Trophoblast cell (in vitro differentiated cells and primary cell): ENCODE measurements around the gene RBFA.

Source experiments
- DNase-seq, 2 donors: peaks; one replicate each; pipeline ENCODE4 v3.0.0-alpha.2; 2016
- H2AFZ ChIP-seq: 2 replicates; pipeline ENCODE4 v1.6.1; 2013; ENCODE audit warnings: low read length, moderate library complexity, mild to moderate bottlenecking; ENCODE audit not compliant: insufficient read depth, poor library complexity
- H2AK5ac ChIP-seq: 2 replicates; pipeline ENCODE4 v1.6.1; 2013; ENCODE audit warnings: mild to moderate bottlenecking, low read length
- H2BK120ac ChIP-seq: 2 replicates; pipeline ENCODE4 v1.6.1; 2013; ENCODE audit warnings: low read length, mild to moderate bottlenecking, moderate library complexity; ENCODE audit not compliant: insufficient read depth, poor library complexity
- H2BK12ac ChIP-seq: 2 replicates; pipeline ENCODE4 v1.6.1; 2013; ENCODE audit warnings: mild to moderate bottlenecking, low read length, moderate library complexity
- H2BK5ac ChIP-seq: 2 replicates; pipeline ENCODE4 v1.6.1; 2013; ENCODE audit warnings: low read length, low read depth, moderate library complexity, mild to moderate bottlenecking; ENCODE audit not compliant: poor library complexity
- H3K14ac ChIP-seq: 2 replicates; pipeline ENCODE4 v1.6.1; 2013; ENCODE audit warnings: mild to moderate bottlenecking, low read length
- H3K18ac ChIP-seq: 2 replicates; pipeline ENCODE4 v1.6.1; 2013; ENCODE audit warnings: mild to moderate bottlenecking, low read length
- H3K23ac ChIP-seq: 2 replicates; pipeline ENCODE4 v1.6.1; 2013; ENCODE audit warnings: low read length
- H3K27ac ChIP-seq: 2 replicates; pipeline ENCODE4 v1.5.1; 2013; ENCODE audit warnings: low read depth, mild to moderate bottlenecking, inconsistent platforms, low read length, moderate library complexity
- H3K27me3 ChIP-seq: 2 replicates; pipeline ENCODE4 v1.6.1; 2013; ENCODE audit warnings: inconsistent platforms, mild to moderate bottlenecking, low read length, moderate library complexity; ENCODE audit not compliant: insufficient read depth
- H3K36me3 ChIP-seq, 2 experiments: 1 replicate in 1 of 2; 2 replicates in 1 of 2; pipeline ENCODE4 v1.6.1; 2013; ENCODE audit warnings: low read length in 2 of 2, mild to moderate bottlenecking in 2 of 2, moderate library complexity in 1 of 2; ENCODE audit not compliant: insufficient read depth in 2 of 2, control insufficient read depth in 1 of 2
- H3K4ac ChIP-seq: 2 replicates; pipeline ENCODE4 v1.6.1; 2013; ENCODE audit warnings: low read depth, mild to moderate bottlenecking, low read length, moderate library complexity
- H3K4me1 ChIP-seq, 2 experiments: 1 replicate in 1 of 2; 2 replicates in 1 of 2; pipeline ENCODE4 v1.6.1; 2013; ENCODE audit warnings: low read length in 2 of 2, mild to moderate bottlenecking in 2 of 2, moderate library complexity in 1 of 2; ENCODE audit not compliant: insufficient read depth in 2 of 2, control insufficient read depth in 1 of 2
- H3K4me2 ChIP-seq: 2 replicates; pipeline ENCODE4 v1.6.1; 2013; ENCODE audit warnings: inconsistent platforms, mild to moderate bottlenecking, low read length, moderate library complexity
- H3K4me3 ChIP-seq: 2 replicates; pipeline ENCODE4 v1.5.1; 2013; ENCODE audit warnings: mild to moderate bottlenecking, low read depth, low read length, inconsistent platforms
- H3K79me1 ChIP-seq: one replicate; pipeline ENCODE4 v1.6.1; 2013; ENCODE audit warnings: low read length
- H3K79me2 ChIP-seq: 2 replicates; pipeline ENCODE4 v1.6.1; 2013; ENCODE audit warnings: low read length, mild to moderate bottlenecking; ENCODE audit not compliant: control insufficient read depth, insufficient read depth, poor library complexity
- H3K9ac ChIP-seq: 2 replicates; pipeline ENCODE4 v1.6.1; 2013; ENCODE audit warnings: mild to moderate bottlenecking, low read length
- H3K9me3 ChIP-seq: 2 replicates; pipeline ENCODE4 v1.6.1; 2013; ENCODE audit warnings: low read depth, mild to moderate bottlenecking, control low read depth, inconsistent platforms, low read length; ENCODE audit not compliant: insufficient read depth
- H4K12ac ChIP-seq: 2 replicates; pipeline ENCODE4 v1.6.1; 2013; ENCODE audit warnings: low read depth, mild to moderate bottlenecking, low read length, moderate library complexity
- H4K8ac ChIP-seq: 2 replicates; pipeline ENCODE4 v1.6.1; 2013; ENCODE audit warnings: low read depth, mild to moderate bottlenecking, low read length, moderate library complexity
- H4K91ac ChIP-seq: one replicate; pipeline ENCODE4 v1.6.1; 2013; ENCODE audit warnings: low read depth, mild to moderate bottlenecking, low read length, moderate library complexity
- WGBS: extraction: QIAGEN DNeasy Blood & Tissue Kit; methylation state at CpG from one replicate; pipeline ENCODE4 v1.1.7; 2013; ENCODE audit warnings: missing lambda C conversion rate; ENCODE audit not compliant: insufficient read length, insufficient coverage; ENCODE audit errors: extremely low coverage; 5-methylcytosine and 5-hydroxymethylcytosine counted together

RBFA gene

DNA sequence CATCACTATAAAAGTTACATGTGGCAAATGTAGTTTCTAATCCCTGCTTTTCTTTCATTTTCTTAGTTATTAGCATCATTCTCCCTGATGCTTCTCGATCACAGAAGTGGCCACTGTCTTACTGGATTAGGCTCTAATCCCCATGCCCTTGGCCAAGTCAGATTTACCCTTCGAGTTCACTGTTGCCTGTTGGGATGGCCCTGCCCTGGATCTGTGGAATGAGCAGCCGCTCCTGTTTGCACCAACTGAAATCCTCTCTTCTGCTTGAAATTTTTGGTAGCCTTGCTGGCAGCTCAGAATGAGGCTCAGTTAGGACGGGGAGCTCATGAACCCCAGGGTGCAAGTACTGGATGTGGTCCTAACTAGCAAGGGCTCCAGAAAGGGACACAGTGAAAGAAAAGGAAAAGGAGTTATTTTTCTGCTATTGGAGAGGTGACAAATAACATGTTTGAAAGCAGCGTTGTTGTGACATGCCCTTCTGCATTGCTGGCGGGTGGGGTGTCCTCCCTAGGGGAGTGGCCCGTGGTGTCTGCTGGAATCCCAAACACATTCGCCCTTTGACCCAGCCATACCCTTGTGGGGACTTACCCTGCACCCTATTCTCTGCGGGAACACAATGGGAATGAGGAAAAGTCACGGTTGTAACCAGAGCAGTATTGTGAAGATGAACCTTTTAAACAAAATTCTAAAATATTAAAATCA lies 34.5 kb downstream of the RBFA start:
- no peak overlapping the region for H2BK12ac ChIP-seq

DNA sequence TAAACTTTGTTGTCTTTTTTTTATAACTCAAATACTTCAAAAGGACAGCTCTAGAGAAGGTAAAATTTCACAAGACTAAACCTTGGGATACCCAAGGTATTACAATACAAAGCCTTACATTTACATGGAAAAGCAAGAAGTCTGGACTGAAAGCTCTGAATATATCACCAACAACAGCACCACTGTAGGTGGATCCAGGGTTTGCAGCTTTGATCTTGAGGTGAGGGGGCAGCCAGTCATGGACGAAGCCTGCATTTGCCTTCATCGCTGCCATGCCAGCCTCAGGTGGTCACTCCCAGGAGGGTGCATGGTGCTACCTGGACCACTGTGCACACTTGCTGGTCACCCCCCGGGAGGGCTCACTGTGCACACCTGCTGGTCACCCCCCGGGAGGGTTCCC lies 36.6 kb downstream of the RBFA start:
- Histone ChIP-seq H3K9ac (no peak overlapping the region), H2AK5ac (no peak overlapping the region), H3K23ac (no peak overlapping the region), H3K79me2 (no peaks in the 10 kb centered on the region), H3K4me2 (no peak overlapping the region), H3K4me3 (no peak overlapping the region), H4K91ac (no peak overlapping the region), H3K27me3 (no peaks in the 10 kb centered on the region), H3K14ac (no peak overlapping the region), H2BK5ac (no peak overlapping the region), H4K12ac (no peak overlapping the region), H3K79me1 (no peaks in the 10 kb centered on the region), H4K8ac (no peak overlapping the region), H3K4ac (no peak overlapping the region), H3K4me1 (no peaks in the 10 kb centered on the region), H2BK12ac (no peak overlapping the region), H3K9me3 (peaks cover 9% of the 10 kb centered on the region), H3K27ac (no peak overlapping the region), H2AFZ (no peak overlapping the region), H3K36me3 (no peaks in the 10 kb centered on the region), H3K18ac (no peak overlapping the region), H2BK120ac (no peak overlapping the region)
- no CpG with 5 or more reads among the region's 4 CpGs for WGBS
- DNase-seq: no peak

More for the DNA sequence above, 34.5 kb downstream of the RBFA start:
- Histone ChIP-seq H3K9ac (no peak overlapping the region), H3K23ac (no peak overlapping the region), H4K8ac (no peak overlapping the region), H2BK5ac (no peak overlapping the region), H3K36me3 (no peaks in the 10 kb centered on the region), H3K4me3 (no peak overlapping the region), H3K14ac (no peak overlapping the region), H3K18ac (no peak overlapping the region), H4K91ac (no peak overlapping the region), H3K4ac (no peak overlapping the region), H3K27me3 (no peaks in the 10 kb centered on the region), H3K79me2 (no peaks in the 10 kb centered on the region), H3K9me3 (peaks cover 9% of the 10 kb centered on the region), H3K27ac (no peak overlapping the region), H3K4me2 (no peak overlapping the region), H4K12ac (no peak overlapping the region), H2AFZ (no peak overlapping the region), H3K79me1 (no peaks in the 10 kb centered on the region), H2AK5ac (no peak overlapping the region), H3K4me1 (no peaks in the 10 kb centered on the region), H2BK120ac (no peak overlapping the region)
- DNase-seq: no peak
- WGBS: no CpG with 5 or more reads among the region's 10 CpGs

DNA sequence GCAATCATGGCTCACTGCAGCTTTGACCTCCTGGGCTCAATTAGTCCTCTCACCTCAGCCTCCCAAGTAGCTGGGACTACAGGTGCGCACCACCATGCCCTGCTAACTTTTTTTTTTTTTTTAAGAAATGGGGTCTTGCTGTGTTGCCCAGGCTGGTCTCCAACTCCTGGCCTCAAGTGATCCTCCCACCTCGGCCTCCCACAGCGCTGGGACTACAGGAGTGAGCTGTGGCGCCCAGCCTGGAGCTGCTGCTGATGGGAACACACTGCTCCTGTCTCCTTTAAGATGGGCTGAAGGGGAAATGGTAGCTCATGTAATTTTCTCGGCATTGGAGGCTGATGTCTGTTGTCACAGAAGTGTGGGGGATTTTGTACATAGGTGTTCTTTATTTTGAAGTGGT lies 39.9 kb downstream of the RBFA start:
- no CpG with 5 or more reads among the region's 5 CpGs for WGBS
- H3K79me1 ChIP-seq: no peaks in the 10 kb centered on the region
- H2AK5ac ChIP-seq: no peak overlapping the region
- H3K18ac ChIP-seq: no peak overlapping the region
- H3K4ac ChIP-seq: no peak overlapping the region
- no peak overlapping the region for H4K8ac ChIP-seq
- H3K36me3 ChIP-seq: no peaks in the 10 kb centered on the region
- H3K9ac ChIP-seq: no peak overlapping the region
- H3K23ac ChIP-seq: no peak overlapping the region
- no peak overlapping the region for H2BK12ac ChIP-seq
- H3K27ac ChIP-seq: no peak overlapping the region
- H2BK5ac ChIP-seq: no peak overlapping the region
- no peak overlapping the region for H4K12ac ChIP-seq
- H2BK120ac ChIP-seq: no peak overlapping the region
- no peak overlapping the region for H3K4me3 ChIP-seq
- H3K4me2 ChIP-seq: no peak overlapping the region
- H3K79me2 ChIP-seq: no peaks in the 10 kb centered on the region
- no peak overlapping the region for H4K91ac ChIP-seq
- H3K9me3 ChIP-seq: peaks cover 16% of the 10 kb centered on the region
- no peaks in the 10 kb centered on the region for H3K4me1 ChIP-seq
- no peak for DNase-seq
- H3K14ac ChIP-seq: no peak overlapping the region
- H3K27me3 ChIP-seq: no peaks in the 10 kb centered on the region
- H2AFZ ChIP-seq: no peak overlapping the region

DNA sequence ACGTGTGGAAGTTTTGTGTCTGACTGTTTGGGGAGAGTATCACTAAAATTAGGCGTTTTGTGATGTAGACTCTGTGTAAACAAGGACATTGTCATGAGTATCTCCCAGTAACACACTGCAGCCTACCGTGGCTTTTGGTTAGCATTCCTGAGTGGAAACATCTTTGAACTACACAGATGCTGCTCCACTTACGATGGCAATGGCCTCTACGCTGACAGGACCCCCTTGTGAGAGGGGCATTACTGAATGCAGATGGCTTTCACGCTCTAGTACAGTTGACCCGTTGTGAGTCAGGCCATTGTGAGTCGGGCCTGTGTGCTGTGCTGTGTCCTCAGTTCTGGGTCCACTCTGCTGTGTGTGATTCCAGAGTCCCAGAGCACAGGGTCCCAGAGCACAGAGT lies 40.5 kb downstream of the RBFA start:
- DNase-seq: no peak
- no peak overlapping the region for H3K23ac ChIP-seq
- H3K4ac ChIP-seq: no peak overlapping the region
- no peak overlapping the region for H2AFZ ChIP-seq
- H3K79me2 ChIP-seq: no peaks in the 10 kb centered on the region
- H3K27me3 ChIP-seq: no peaks in the 10 kb centered on the region
- H3K9ac ChIP-seq: no peak overlapping the region
- H2BK12ac ChIP-seq: no peak overlapping the region
- no peak overlapping the region for H2BK5ac ChIP-seq
- no peak overlapping the region for H4K8ac ChIP-seq
- no peak overlapping the region for H4K91ac ChIP-seq
- H3K4me3 ChIP-seq: no peak overlapping the region
- peaks cover 18% of the 10 kb centered on the region for H3K9me3 ChIP-seq
- H3K18ac ChIP-seq: no peak overlapping the region
- no peak overlapping the region for H4K12ac ChIP-seq
- H3K27ac ChIP-seq: no peak overlapping the region
- no peak overlapping the region for H2AK5ac ChIP-seq
- H3K14ac ChIP-seq: no peak overlapping the region
- H3K4me1 ChIP-seq: no peaks in the 10 kb centered on the region
- no CpG with 5 or more reads among the region's 8 CpGs for WGBS
- no peak overlapping the region for H3K4me2 ChIP-seq
- no peaks in the 10 kb centered on the region for H3K79me1 ChIP-seq
- H3K36me3 ChIP-seq: no peaks in the 10 kb centered on the region
- no peak overlapping the region for H2BK120ac ChIP-seq
